B cell (primary cell): ENCODE data around the gene TEAD3.

ENCODE experiments used
- EZH2 ChIP-seq: IDR thresholded peaks from 2 replicates; pipeline ENCODE4 v1.6.1; 2012; ENCODE audit warnings: borderline replicate concordance, low read depth, mild to moderate bottlenecking, moderate library complexity, low read length; ENCODE audit not compliant: insufficient read depth, poor library complexity, severe bottlenecking
- TF ChIP-seq, protein P1 (sequence below): fragments of 200-600 bp; IDR thresholded peaks from one replicate; pipeline ENCODE4 v1.8.0; 2022; ENCODE audit warnings: antibody characterized with exemption, mild to moderate bottlenecking

DNA sequence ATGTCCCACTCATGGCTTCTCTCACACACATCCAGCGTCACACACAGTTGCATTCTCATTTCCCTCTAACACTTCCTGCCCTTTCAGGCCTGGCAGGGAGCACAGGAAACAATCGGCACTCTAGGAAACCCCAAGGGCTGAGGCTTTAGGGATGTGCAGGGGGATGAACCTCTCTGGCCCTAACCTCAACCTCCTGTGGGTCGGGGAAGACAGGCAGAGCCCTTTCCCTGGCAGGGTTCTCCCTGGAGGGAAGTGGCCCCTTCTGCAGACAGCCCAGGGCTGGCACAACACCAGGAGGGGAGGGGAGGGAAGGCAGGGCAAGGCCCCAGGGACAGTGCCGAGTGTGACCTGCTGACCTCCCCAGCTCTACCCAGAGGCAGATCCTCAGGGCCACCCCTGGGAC, 2.7 kb downstream of the TEAD3 start:
- TF ChIP-seq, protein P1, sequence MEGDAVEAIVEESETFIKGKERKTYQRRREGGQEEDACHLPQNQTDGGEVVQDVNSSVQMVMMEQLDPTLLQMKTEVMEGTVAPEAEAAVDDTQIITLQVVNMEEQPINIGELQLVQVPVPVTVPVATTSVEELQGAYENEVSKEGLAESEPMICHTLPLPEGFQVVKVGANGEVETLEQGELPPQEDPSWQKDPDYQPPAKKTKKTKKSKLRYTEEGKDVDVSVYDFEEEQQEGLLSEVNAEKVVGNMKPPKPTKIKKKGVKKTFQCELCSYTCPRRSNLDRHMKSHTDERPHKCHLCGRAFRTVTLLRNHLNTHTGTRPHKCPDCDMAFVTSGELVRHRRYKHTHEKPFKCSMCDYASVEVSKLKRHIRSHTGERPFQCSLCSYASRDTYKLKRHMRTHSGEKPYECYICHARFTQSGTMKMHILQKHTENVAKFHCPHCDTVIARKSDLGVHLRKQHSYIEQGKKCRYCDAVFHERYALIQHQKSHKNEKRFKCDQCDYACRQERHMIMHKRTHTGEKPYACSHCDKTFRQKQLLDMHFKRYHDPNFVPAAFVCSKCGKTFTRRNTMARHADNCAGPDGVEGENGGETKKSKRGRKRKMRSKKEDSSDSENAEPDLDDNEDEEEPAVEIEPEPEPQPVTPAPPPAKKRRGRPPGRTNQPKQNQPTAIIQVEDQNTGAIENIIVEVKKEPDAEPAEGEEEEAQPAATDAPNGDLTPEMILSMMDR, result no peak
- TF ChIP-seq EZH2, result no peak
